Measurements from ENCODE around the gene ZNF785. TPM values are rescaled to one million over a fixed set of nuclear protein-coding genes. Genes with fewer than 3 reads are reported as not detected.

The ZNF785 gene
- total RNA-seq (2022; extraction: Qiagen RNA extraction): not detected in 5 replicates

GRCh38 chr16:30585400-30586191, at the start of gene ZNF785:
TSS of gene ZNF785 (minus strand) at chr16:30585697. CDS start at chr16:30585611, 86 bp downstream.

GRCh38 chr16:30609926-30610839, 24.7 kb upstream of the ZNF785 start, which contains the start of gene ZNF689:
TSS of gene ZNF689 (minus strand) at chr16:30610389. CDS start at chr16:30610041, 348 bp downstream.

GRCh38 chr16:30571445-30572322, 13.8 kb downstream of the ZNF785 start, which contains the start of gene ZNF688:
TSS of gene ZNF688 (minus strand) at chr16:30571714. CDS start at chr16:30571629, 85 bp downstream.

GRCh38 chr16:30557957-30558788, 27.3 kb downstream of the ZNF785 start, which contains the start of gene ZNF764:
TSS of gene ZNF764 (minus strand) at chr16:30558374. CDS start at chr16:30558182, 192 bp downstream.

GRCh38 chr16:30534368-30535105, 51.0 kb downstream of the ZNF785 start, which contains the start of gene ZNF747:
TSS of gene ZNF747 (minus strand) at chr16:30534858. CDS start at chr16:30534679, 179 bp downstream.

Other genes with a start within 250 kb of the ZNF785 start
- 64.5 to 69.9 TPM (median 66.8 TPM) in 5 replicates for gene CD2BP2, start 230.4 kb downstream of the ZNF785 start, total RNA-seq (2022; extraction: Qiagen RNA extraction)
- gene TBC1D10B, start 215.2 kb downstream of the ZNF785 start, total RNA-seq (2022; extraction: Qiagen RNA extraction): 21.2 to 32.4 TPM (median 29.5 TPM) in 5 replicates
- 0.65 to 0.88 TPM in 2 of 5 replicates, not detected in the others for gene MYL11, start 210.9 kb downstream of the ZNF785 start, total RNA-seq (2022; extraction: Qiagen RNA extraction)
- 1.00 to 2.6 TPM (median 1.9 TPM) in 5 replicates for gene SEPTIN1, start 203.1 kb downstream of the ZNF785 start, total RNA-seq (2022; extraction: Qiagen RNA extraction)
- 11.7 to 15.2 TPM (median 12.2 TPM) in 5 replicates for gene ZNF48, start 190.3 kb downstream of the ZNF785 start, total RNA-seq (2022; extraction: Qiagen RNA extraction)
- 2.8 to 6.1 TPM (median 5.3 TPM) in 5 replicates for gene ZNF771, start 178.1 kb downstream of the ZNF785 start, total RNA-seq (2022; extraction: Qiagen RNA extraction)
- 95.7 to 126 TPM (median 123 TPM) in 5 replicates for gene DCTPP1, start 155.7 kb downstream of the ZNF785 start, total RNA-seq (2022; extraction: Qiagen RNA extraction)
- gene SEPHS2, start 139.8 kb downstream of the ZNF785 start, total RNA-seq (2022; extraction: Qiagen RNA extraction): 45.9 to 48.4 TPM (median 47.4 TPM) in 5 replicates
- gene ITGAL, start 113.0 kb downstream of the ZNF785 start, total RNA-seq (2022; extraction: Qiagen RNA extraction): 0.03 to 0.21 TPM in 2 of 5 replicates, not detected in the others
- gene ZNF768, start 59.1 kb downstream of the ZNF785 start, total RNA-seq (2022; extraction: Qiagen RNA extraction): 37.5 to 47.8 TPM (median 45.5 TPM) in 5 replicates
- gene ZNF747, start 50.8 kb downstream of the ZNF785 start, total RNA-seq (2022; extraction: Qiagen RNA extraction): 3.2 to 5.0 TPM (median 3.8 TPM) in 5 replicates
- gene ZNF764, start 27.3 kb downstream of the ZNF785 start, total RNA-seq (2022; extraction: Qiagen RNA extraction): 4.1 to 6.7 TPM (median 6.4 TPM) in 5 replicates
- 4.9 to 8.7 TPM (median 6.6 TPM) in 5 replicates for gene ZNF688, start 14.0 kb downstream of the ZNF785 start, total RNA-seq (2022; extraction: Qiagen RNA extraction)
- 7.5 to 9.5 TPM (median 8.8 TPM) in 5 replicates for gene ZNF689, start 24.7 kb upstream of the ZNF785 start, total RNA-seq (2022; extraction: Qiagen RNA extraction)
- 20.1 to 25.5 TPM (median 22.5 TPM) in 5 replicates for gene PRR14, start 65.3 kb upstream of the ZNF785 start, total RNA-seq (2022; extraction: Qiagen RNA extraction)
- gene FBRS, start 72.7 kb upstream of the ZNF785 start, total RNA-seq (2022; extraction: Qiagen RNA extraction): 29.6 to 43.8 TPM (median 40.0 TPM) in 5 replicates
- gene SRCAP, start 113.5 kb upstream of the ZNF785 start, total RNA-seq (2022; extraction: Qiagen RNA extraction): 8.2 to 25.8 TPM (median 21.5 TPM) in 5 replicates
- gene PHKG2, start 162.7 kb upstream of the ZNF785 start, total RNA-seq (2022; extraction: Qiagen RNA extraction): 20.8 to 31.7 TPM (median 29.7 TPM) in 5 replicates
- 5.5 to 9.4 TPM (median 8.9 TPM) in 5 replicates for gene CFAP119, start 176.4 kb upstream of the ZNF785 start, total RNA-seq (2022; extraction: Qiagen RNA extraction)
- 66.6 to 85.9 TPM (median 80.0 TPM) in 5 replicates for gene RNF40, start 176.6 kb upstream of the ZNF785 start, total RNA-seq (2022; extraction: Qiagen RNA extraction)
- gene ZNF629, start 201.5 kb upstream of the ZNF785 start, total RNA-seq (2022; extraction: Qiagen RNA extraction): 15.7 to 18.8 TPM (median 18.0 TPM) in 5 replicates

Measured in A549 treated with Mapracorat at 1 μM for 4 hours (cell line).